ENCODE data around the gene COX19. TPM values are rescaled to one million over a fixed set of nuclear protein-coding genes. Genes with fewer than 3 reads are reported as not detected.

COX19 gene
- polyA plus RNA-seq, 1 donor (not counting 4 experiments of a cell fraction or from before 2014, with no cell fraction given) = 6.2 TPM

DNA sequence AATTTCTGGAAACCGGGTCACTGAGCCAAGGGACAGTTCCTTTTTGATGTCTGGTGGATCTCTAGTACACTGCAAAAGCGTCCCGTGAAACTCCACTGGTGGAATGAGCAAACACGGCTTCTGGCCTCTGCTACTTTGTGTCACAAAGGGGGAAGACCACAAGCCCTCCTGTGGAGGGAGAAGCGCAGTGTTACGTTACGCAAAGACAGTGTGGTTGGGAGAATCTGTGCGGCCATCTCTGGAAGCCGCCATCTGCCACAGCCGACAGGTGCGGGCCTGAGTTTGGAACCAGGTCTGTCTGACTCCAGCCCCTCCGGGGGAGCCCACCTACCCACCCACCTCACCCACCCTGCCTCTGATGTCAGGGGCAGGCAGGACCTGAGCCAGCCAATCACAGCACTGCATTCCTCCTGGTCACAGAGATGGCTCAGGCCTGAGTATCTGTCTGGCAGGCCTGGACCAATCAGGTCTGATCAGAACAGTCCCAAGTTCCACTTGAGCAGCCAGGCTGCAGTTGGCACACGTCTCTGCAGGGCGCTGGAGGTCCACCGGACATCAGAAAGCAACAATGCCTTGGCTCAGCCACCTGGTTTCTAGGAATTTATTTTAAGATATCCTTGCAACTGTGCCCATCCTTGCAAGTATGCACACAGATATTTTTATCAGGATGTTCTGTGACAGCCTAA lies 4.7 kb upstream of the COX19 start:
- H3K27ac ChIP-seq (ENCODE audit: control insufficient read depth, insufficient read depth, low read length) = no peak overlapping the region
- H3K4me2 ChIP-seq (ENCODE audit: control insufficient read depth, extremely low read depth, insufficient read depth, low read depth, low read length) = no peak overlapping the region
- no peak overlapping the region for H3K9ac ChIP-seq (ENCODE audit: control insufficient read depth, extremely low read depth, insufficient read depth, low read length)
- H4K20me1 ChIP-seq (ENCODE audit: control insufficient read depth, extremely low read depth, insufficient read depth, low read length) = no peaks in the 10 kb centered on the region
- peaks cover 6% of the 10 kb centered on the region for H3K4me1 ChIP-seq (ENCODE audit: control insufficient read depth, extremely low read depth, insufficient read depth, low read length)
- peaks cover 3% of the 10 kb centered on the region for H3K79me2 ChIP-seq (ENCODE audit: control insufficient read depth, insufficient read depth, low read length)
- peaks cover 19% of the 10 kb centered on the region for H3K27me3 ChIP-seq (ENCODE audit: control insufficient read depth, extremely low read depth, insufficient read depth, low read length)
- no peaks in the 10 kb centered on the region for H3K9me3 ChIP-seq (ENCODE audit: control insufficient read depth, low read depth, low read length)
- H3K4me3 ChIP-seq (ENCODE audit: control insufficient read depth in 2 of 3, extremely low read depth in 1 of 3, insufficient read depth in 2 of 3, low read depth in 1 of 3, low read length in 3 of 3) = no peak overlapping the region
- H3K36me3 ChIP-seq (ENCODE audit: control insufficient read depth in 2 of 2, extremely low read depth in 1 of 2, insufficient read depth in 2 of 2, low read length in 2 of 2) = no peaks in the 10 kb centered on the region
- FAIRE-seq (no peak), DNase-seq (ENCODE audit: low read depth, low spot score) (no peak)
- H3K9me1 ChIP-seq (ENCODE audit: control insufficient read depth, extremely low read depth, insufficient read depth, low read length) = no peaks in the 10 kb centered on the region
- H2AFZ ChIP-seq (ENCODE audit: control insufficient read depth, low read length) = no peak overlapping the region
- dilution Hi-C loops (cut with MboI; ENCODE audit: extremely low pct_ligation_motif_present, low sequenced_read_pairs) = no loop called here
- TF ChIP-seq EZH2 (IDR thresholded peaks at IDR 0.05; ENCODE audit: low read length) = no peak
- TF ChIP-seq, protein P1, sequence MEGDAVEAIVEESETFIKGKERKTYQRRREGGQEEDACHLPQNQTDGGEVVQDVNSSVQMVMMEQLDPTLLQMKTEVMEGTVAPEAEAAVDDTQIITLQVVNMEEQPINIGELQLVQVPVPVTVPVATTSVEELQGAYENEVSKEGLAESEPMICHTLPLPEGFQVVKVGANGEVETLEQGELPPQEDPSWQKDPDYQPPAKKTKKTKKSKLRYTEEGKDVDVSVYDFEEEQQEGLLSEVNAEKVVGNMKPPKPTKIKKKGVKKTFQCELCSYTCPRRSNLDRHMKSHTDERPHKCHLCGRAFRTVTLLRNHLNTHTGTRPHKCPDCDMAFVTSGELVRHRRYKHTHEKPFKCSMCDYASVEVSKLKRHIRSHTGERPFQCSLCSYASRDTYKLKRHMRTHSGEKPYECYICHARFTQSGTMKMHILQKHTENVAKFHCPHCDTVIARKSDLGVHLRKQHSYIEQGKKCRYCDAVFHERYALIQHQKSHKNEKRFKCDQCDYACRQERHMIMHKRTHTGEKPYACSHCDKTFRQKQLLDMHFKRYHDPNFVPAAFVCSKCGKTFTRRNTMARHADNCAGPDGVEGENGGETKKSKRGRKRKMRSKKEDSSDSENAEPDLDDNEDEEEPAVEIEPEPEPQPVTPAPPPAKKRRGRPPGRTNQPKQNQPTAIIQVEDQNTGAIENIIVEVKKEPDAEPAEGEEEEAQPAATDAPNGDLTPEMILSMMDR (optimal IDR thresholded peaks at IDR 0.05 in 1 of 3, IDR thresholded peaks at IDR 0.05 in 1 of 3, conservative IDR thresholded peaks at IDR 0.05 in 1 of 3; ENCODE audit: extremely low read depth in 1 of 3, insufficient read depth in 2 of 3, low read length in 3 of 3) = no peak

DNA sequence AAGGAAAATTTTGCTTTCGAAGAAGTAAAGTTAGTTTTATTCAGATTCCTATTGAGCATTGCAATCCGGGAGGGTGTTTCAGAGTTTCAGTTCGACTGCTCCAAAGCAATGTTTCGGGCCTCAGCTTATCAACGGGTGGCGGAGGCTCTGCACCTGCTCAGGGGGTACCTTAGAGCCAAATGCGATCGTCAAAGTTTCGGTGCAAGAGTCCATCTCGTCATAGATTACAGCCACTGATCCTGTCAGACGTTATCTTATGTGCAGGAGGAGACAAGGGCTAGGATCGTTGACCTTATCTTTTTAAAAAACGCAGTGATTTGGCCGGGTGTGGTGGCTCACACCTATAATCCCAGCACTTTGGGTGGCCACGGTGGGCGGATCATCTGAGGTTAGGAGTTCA lies 3.8 kb upstream of the COX19 start:
- DNase-seq (ENCODE audit: low read depth, low spot score) (no peak), FAIRE-seq (no peak)
- H4K20me1 ChIP-seq (ENCODE audit: control insufficient read depth, extremely low read depth, insufficient read depth, low read length) = no peaks in the 10 kb centered on the region
- peaks cover 12% of the 10 kb centered on the region for H3K79me2 ChIP-seq (ENCODE audit: control insufficient read depth, insufficient read depth, low read length)
- no peak overlapping the region for H2AFZ ChIP-seq (ENCODE audit: control insufficient read depth, low read length)
- no peak overlapping the region for H3K27ac ChIP-seq (ENCODE audit: control insufficient read depth, insufficient read depth, low read length)
- H3K9me1 ChIP-seq (ENCODE audit: control insufficient read depth, extremely low read depth, insufficient read depth, low read length) = no peaks in the 10 kb centered on the region
- no peaks in the 10 kb centered on the region for H3K36me3 ChIP-seq (ENCODE audit: control insufficient read depth in 2 of 2, extremely low read depth in 1 of 2, insufficient read depth in 2 of 2, low read length in 2 of 2)
- dilution Hi-C loops (cut with MboI; ENCODE audit: extremely low pct_ligation_motif_present, low sequenced_read_pairs) = no loop called here
- no peak for TF ChIP-seq EZH2 (IDR thresholded peaks at IDR 0.05; ENCODE audit: low read length)
- H3K9me3 ChIP-seq (ENCODE audit: control insufficient read depth, low read depth, low read length) = no peaks in the 10 kb centered on the region
- H3K4me2 ChIP-seq (ENCODE audit: control insufficient read depth, extremely low read depth, insufficient read depth, low read depth, low read length) = no peak overlapping the region
- peaks cover 6% of the 10 kb centered on the region for H3K4me1 ChIP-seq (ENCODE audit: control insufficient read depth, extremely low read depth, insufficient read depth, low read length)
- peaks cover 11% of the 10 kb centered on the region for H3K27me3 ChIP-seq (ENCODE audit: control insufficient read depth, extremely low read depth, insufficient read depth, low read length)
- no peak overlapping the region for H3K9ac ChIP-seq (ENCODE audit: control insufficient read depth, extremely low read depth, insufficient read depth, low read length)
- no peak overlapping the region for H3K4me3 ChIP-seq (ENCODE audit: control insufficient read depth in 2 of 3, extremely low read depth in 1 of 3, insufficient read depth in 2 of 3, low read depth in 1 of 3, low read length in 3 of 3)

All from keratinocyte (primary cell).